Skin epidermis (tissue), 12 donors: ENCODE data around the gene STX17.
"Not testable (repeated sequence)": the region's sequence is repeated elsewhere in the genome, so short reads cannot be mapped to it uniquely, and the experiment has no call there.

Source experiments
- H3K27ac ChIP-seq, 21 experiments: fragments of 200-600 bp; sonication (generic) in 11 of 21; one replicate each; pipeline ENCODE4 v1.5.0; 2020; ENCODE audit warnings: mild to moderate bottlenecking in 3 of 21, inconsistent platforms in 2 of 21, moderate library complexity in 2 of 21
- H3K4me3 ChIP-seq, 7 experiments: fragments of 200-600 bp; sonication (generic) in 2 of 7; one replicate each; pipeline ENCODE4 v1.5.0; 2020; ENCODE audit warnings: inconsistent platforms in 2 of 7, mild to moderate bottlenecking in 2 of 7, moderate library complexity in 1 of 7

STX17 gene

GRCh38 chr9:99906403-99907207 lies at the start of gene STX17:
STX17 (plus strand) TSS chr9:99906654; CDS start chr9:99915240, 8,586 bp downstream.
- H3K27ac ChIP-seq, result peak within 1 kb of the TSS; percentile 86 to 100 (median 97)
- H3K4me3 ChIP-seq, result peak within 1 kb of the TSS; percentile 61 to 98 (median 82)

GRCh38 chr9:99857576-99857975 lies 48.9 kb upstream of the STX17 start:
- not testable (repeated sequence) for H3K4me3 ChIP-seq, H3K27ac ChIP-seq

GRCh38 chr9:99858087-99858486 lies 48.4 kb upstream of the STX17 start:
- Histone ChIP-seq H3K27ac (no peak overlapping the region), H3K4me3 (no peak overlapping the region)

- H3K4me3 ChIP-seq, result no peak overlapping the region
- no peak overlapping the region for H3K27ac ChIP-seq
These were observed 47.0 kb upstream of the STX17 start for GRCh38 chr9:99859243-99859980.

GRCh38 chr9:99860266-99860665 lies 46.2 kb upstream of the STX17 start:
- Histone ChIP-seq H3K4me3 (no peak overlapping the region), H3K27ac (no peak overlapping the region)

GRCh38 chr9:99863955-99864354 lies 42.5 kb upstream of the STX17 start:
- Histone ChIP-seq H3K4me3 (no peak overlapping the region), H3K27ac (no peak overlapping the region)

- H3K27ac ChIP-seq, result no peak overlapping the region
- no peak overlapping the region for H3K4me3 ChIP-seq
These were observed 40.1 kb upstream of the STX17 start for GRCh38 chr9:99866398-99866797.

- no peak overlapping the region for H3K4me3 ChIP-seq
These were observed 38.9 kb upstream of the STX17 start for GRCh38 chr9:99867536-99867935.

GRCh38 chr9:99867968-99868367 lies 38.5 kb upstream of the STX17 start:
- H3K4me3 ChIP-seq, result no peak overlapping the region
- no peak overlapping the region for H3K27ac ChIP-seq

More at GRCh38 chr9:99867536-99867935, 38.9 kb upstream of the STX17 start:
- no peak overlapping the region for H3K27ac ChIP-seq

GRCh38 chr9:99868845-99869244 lies 37.6 kb upstream of the STX17 start:
- no peak overlapping the region for H3K27ac ChIP-seq
- H3K4me3 ChIP-seq, result no peak overlapping the region

GRCh38 chr9:99870126-99870525 lies 36.3 kb upstream of the STX17 start:
- Histone ChIP-seq H3K4me3 (no peak overlapping the region), H3K27ac (no peak overlapping the region)

- no peak overlapping the region for H3K27ac ChIP-seq
These were observed 32.9 kb upstream of the STX17 start for GRCh38 chr9:99873531-99873930.

GRCh38 chr9:99873943-99874584 lies 32.4 kb upstream of the STX17 start:
- Histone ChIP-seq H3K27ac (no peak overlapping the region), H3K4me3 (no peak overlapping the region)

More at GRCh38 chr9:99873531-99873930, 32.9 kb upstream of the STX17 start:
- H3K4me3 ChIP-seq, result no peak overlapping the region

GRCh38 chr9:99876190-99876589 lies 30.3 kb upstream of the STX17 start:
- Histone ChIP-seq H3K4me3 (no peak overlapping the region), H3K27ac (no peak overlapping the region)

- H3K4me3 ChIP-seq, result no peak overlapping the region
These were observed 27.8 kb upstream of the STX17 start for GRCh38 chr9:99878651-99879050.

GRCh38 chr9:99881769-99882168 lies 24.7 kb upstream of the STX17 start:
- Histone ChIP-seq H3K4me3 (no peak overlapping the region), H3K27ac (no peak overlapping the region)

More at GRCh38 chr9:99878651-99879050, 27.8 kb upstream of the STX17 start:
- no peak overlapping the region for H3K27ac ChIP-seq

- H3K4me3 ChIP-seq, result no peak overlapping the region
These were observed 20.7 kb upstream of the STX17 start for GRCh38 chr9:99885747-99886146.

GRCh38 chr9:99889120-99889519 lies 17.3 kb upstream of the STX17 start:
- no peak overlapping the region for H3K4me3 ChIP-seq
- no peak overlapping the region for H3K27ac ChIP-seq

More at GRCh38 chr9:99885747-99886146, 20.7 kb upstream of the STX17 start:
- H3K27ac ChIP-seq, result no peak overlapping the region

- no peak overlapping the region for H3K4me3 ChIP-seq
- no peak overlapping the region for H3K27ac ChIP-seq
These were observed 11.6 kb upstream of the STX17 start for GRCh38 chr9:99894826-99895225.

GRCh38 chr9:99895510-99895909 lies 10.9 kb upstream of the STX17 start:
- H3K4me3 ChIP-seq, result no peak overlapping the region
- H3K27ac ChIP-seq, result no peak overlapping the region
